ENCODE measurements around the gene NCCRP1.

DNA sequence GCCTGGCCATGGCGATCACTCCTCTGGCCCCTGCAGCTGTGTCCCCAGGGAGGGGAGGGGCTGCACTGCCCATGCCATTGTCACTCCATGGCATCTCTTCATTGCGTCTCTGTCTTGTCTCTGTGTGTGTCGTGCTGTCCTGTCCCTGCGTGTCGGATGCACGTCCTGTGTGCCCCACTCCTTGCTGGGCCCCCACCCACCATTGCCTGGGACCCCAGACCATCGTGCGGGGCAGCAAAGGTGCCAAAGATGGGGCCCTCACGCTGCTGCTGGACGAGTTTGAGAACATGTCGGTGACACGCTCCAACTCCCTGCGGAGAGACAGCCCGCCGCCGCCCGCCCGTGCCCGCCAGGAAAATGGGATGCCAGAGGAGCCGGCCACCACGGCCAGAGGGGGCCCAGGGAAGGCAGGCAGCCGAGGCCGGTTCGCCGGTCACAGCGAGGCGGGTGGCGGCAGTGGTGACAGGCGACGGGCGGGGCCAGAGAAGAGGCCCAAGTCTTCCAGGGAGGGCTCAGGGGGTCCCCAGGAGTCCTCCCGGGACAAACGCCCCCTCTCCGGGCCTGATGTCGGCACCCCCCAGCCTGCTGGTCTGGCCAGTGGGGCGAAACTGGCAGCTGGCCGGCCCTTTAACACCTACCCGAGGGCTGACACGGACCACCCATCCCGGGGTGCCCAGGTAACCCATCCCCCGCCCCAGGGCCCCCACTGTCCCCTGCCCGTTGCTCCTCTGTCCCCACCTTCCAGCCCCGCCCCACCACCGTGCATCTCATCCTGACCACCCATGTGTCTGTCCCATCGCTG, 23.9 kb upstream of the NCCRP1 start:
- TF ChIP-seq, protein P1, sequence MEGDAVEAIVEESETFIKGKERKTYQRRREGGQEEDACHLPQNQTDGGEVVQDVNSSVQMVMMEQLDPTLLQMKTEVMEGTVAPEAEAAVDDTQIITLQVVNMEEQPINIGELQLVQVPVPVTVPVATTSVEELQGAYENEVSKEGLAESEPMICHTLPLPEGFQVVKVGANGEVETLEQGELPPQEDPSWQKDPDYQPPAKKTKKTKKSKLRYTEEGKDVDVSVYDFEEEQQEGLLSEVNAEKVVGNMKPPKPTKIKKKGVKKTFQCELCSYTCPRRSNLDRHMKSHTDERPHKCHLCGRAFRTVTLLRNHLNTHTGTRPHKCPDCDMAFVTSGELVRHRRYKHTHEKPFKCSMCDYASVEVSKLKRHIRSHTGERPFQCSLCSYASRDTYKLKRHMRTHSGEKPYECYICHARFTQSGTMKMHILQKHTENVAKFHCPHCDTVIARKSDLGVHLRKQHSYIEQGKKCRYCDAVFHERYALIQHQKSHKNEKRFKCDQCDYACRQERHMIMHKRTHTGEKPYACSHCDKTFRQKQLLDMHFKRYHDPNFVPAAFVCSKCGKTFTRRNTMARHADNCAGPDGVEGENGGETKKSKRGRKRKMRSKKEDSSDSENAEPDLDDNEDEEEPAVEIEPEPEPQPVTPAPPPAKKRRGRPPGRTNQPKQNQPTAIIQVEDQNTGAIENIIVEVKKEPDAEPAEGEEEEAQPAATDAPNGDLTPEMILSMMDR (conservative IDR thresholded peaks at IDR 0.05; ENCODE audit: low read length), result no peak
- TF ChIP-seq EZH2phosphoT487 (IDR thresholded peaks at IDR 0.05; ENCODE audit: borderline replicate concordance, low read depth, low read length), result no peak
